Lower lobe of right lung (tissue), 2 donors: ENCODE measurements around the gene PROSER2. TPM values are rescaled to one million over a fixed set of nuclear protein-coding genes. Genes with fewer than 3 reads are reported as not detected.

Source experiments
- ATAC-seq, 2 donors: fragments of 200-7000 bp; cut with Tn5 transposase; one replicate each; pipeline ENCODE4 v1.9.1; 2020 to 2022; ENCODE audit warnings: mild to moderate bottlenecking in 2 of 2, moderate library complexity in 2 of 2
- DNase-seq: peaks from one replicate; pipeline ENCODE4 v3.0.0-alpha.2; 2020
- H3K27ac ChIP-seq: fragments of 200-600 bp; one replicate; pipeline ENCODE4 v1.8.0; 2022
- H3K27me3 ChIP-seq: fragments of 200-600 bp; one replicate; pipeline ENCODE4 v1.8.0; 2022; ENCODE audit warnings: low read depth
- H3K36me3 ChIP-seq: fragments of 200-600 bp; one replicate; pipeline ENCODE4 v1.8.0; 2022; ENCODE audit warnings: mild to moderate bottlenecking
- H3K4me1 ChIP-seq: fragments of 200-600 bp; one replicate; pipeline ENCODE4 v1.8.0; 2022
- H3K4me3 ChIP-seq: fragments of 200-600 bp; one replicate; pipeline ENCODE4 v1.8.0; 2022; ENCODE audit warnings: mild to moderate bottlenecking
- H3K9me3 ChIP-seq: fragments of 200-600 bp; one replicate; pipeline ENCODE4 v1.8.0; 2022
- CTCF ChIP-seq: fragments of 200-600 bp; IDR thresholded peaks from one replicate; pipeline ENCODE4 v1.8.0; 2022; ENCODE audit warnings: antibody characterized with exemption, mild to moderate bottlenecking
- intact Hi-C: fragments of 100-400 bp; cut with DNase I; formaldehyde crosslinking; loops from one replicate; pipeline ENCODE4 v1.11.0; 2022
- total RNA-seq: library from RNA; stranded (reverse); fragmentation: NEBNext Ultra II Directional; extraction: Animal tissue kit (Norgen Biotek cat#: 25700); gene quantifications from one replicate; pipeline ENCODE4 v1.2.1, GENCODE V29; 2021
- donor health status: DM: no; HTN: yes; CAD: no; lungs with severe emphysema.

Gene PROSER2
- total RNA-seq, 1 donor from 2014 or later: 18.0 TPM

- intact Hi-C loops: no loop called here
Measured at GRCh38 chr10:11797281-11797680, 25.9 kb upstream of the PROSER2 start.

GRCh38 chr10:11797847-11798633 is 25.1 kb upstream of the PROSER2 start:
- no peak for DNase-seq
- H3K36me3 ChIP-seq: no peaks in the 10 kb centered on the region
- ATAC-seq: no peak
- no peaks in the 10 kb centered on the region for H3K4me1 ChIP-seq
- H3K27ac ChIP-seq: no peak overlapping the region
- no peak for TF ChIP-seq CTCF
- H3K4me3 ChIP-seq: no peak overlapping the region
- intact Hi-C loops: no loop called here
- H3K27me3 ChIP-seq: no peaks in the 10 kb centered on the region
- H3K9me3 ChIP-seq: no peaks in the 10 kb centered on the region

More at GRCh38 chr10:11797281-11797680, 25.9 kb upstream of the PROSER2 start:
- H3K27ac ChIP-seq: no peak overlapping the region
- no peaks in the 10 kb centered on the region for H3K9me3 ChIP-seq
- DNase-seq: no peak
- TF ChIP-seq CTCF: no peak
- H3K4me3 ChIP-seq: no peak overlapping the region
- H3K36me3 ChIP-seq: no peaks in the 10 kb centered on the region
- ATAC-seq: no peak
- no peaks in the 10 kb centered on the region for H3K27me3 ChIP-seq
- no peaks in the 10 kb centered on the region for H3K4me1 ChIP-seq

- H3K9me3 ChIP-seq: no peaks in the 10 kb centered on the region
- H3K27me3 ChIP-seq: no peaks in the 10 kb centered on the region
- DNase-seq (no peak), ATAC-seq (no peak)
- no peak for TF ChIP-seq CTCF
- intact Hi-C loops: no loop called here
- H3K4me1 ChIP-seq: no peaks in the 10 kb centered on the region
- no peak overlapping the region for H3K27ac ChIP-seq
- H3K4me3 ChIP-seq: no peak overlapping the region
- no peaks in the 10 kb centered on the region for H3K36me3 ChIP-seq
Measured at GRCh38 chr10:11798845-11799735, 24.1 kb upstream of the PROSER2 start.

GRCh38 chr10:11799736-11800080 is 23.4 kb upstream of the PROSER2 start:
- H3K36me3 ChIP-seq: no peaks in the 10 kb centered on the region
- no peak overlapping the region for H3K27ac ChIP-seq
- intact Hi-C loops: no loop called here
- no peak for ATAC-seq
- no peaks in the 10 kb centered on the region for H3K9me3 ChIP-seq
- H3K4me3 ChIP-seq: no peak overlapping the region
- no peak for TF ChIP-seq CTCF
- H3K4me1 ChIP-seq: no peaks in the 10 kb centered on the region
- no peak for DNase-seq
- H3K27me3 ChIP-seq: no peaks in the 10 kb centered on the region

- no peaks in the 10 kb centered on the region for H3K9me3 ChIP-seq
- DNase-seq (no peak), ATAC-seq (no peak)
- intact Hi-C loops: no loop called here
- no peak overlapping the region for H3K4me3 ChIP-seq
- no peak for TF ChIP-seq CTCF
- H3K4me1 ChIP-seq: no peaks in the 10 kb centered on the region
- no peaks in the 10 kb centered on the region for H3K36me3 ChIP-seq
- H3K27me3 ChIP-seq: no peaks in the 10 kb centered on the region
- H3K27ac ChIP-seq: no peak overlapping the region
Measured at GRCh38 chr10:11804336-11804735, 18.8 kb upstream of the PROSER2 start.
